Testis (tissue), 3 donors: ENCODE results near the gene VSX2. TPM values are rescaled to one million over a fixed set of nuclear protein-coding genes. Genes with fewer than 3 reads are reported as not detected.

Experiments used
- DNase-seq: peaks from one replicate; pipeline ENCODE4 v3.0.0-alpha.2; 2019
- H3K27ac ChIP-seq, 2 donors: fragments of 200-600 bp; sonication (generic); one replicate each; pipeline ENCODE4 v1.5.1; 2019
- H3K27me3 ChIP-seq: fragments of 200-600 bp; sonication (generic); one replicate; pipeline ENCODE4 v1.5.1; 2019
- H3K36me3 ChIP-seq: fragments of 200-600 bp; sonication (generic); one replicate; pipeline ENCODE4 v1.5.1; 2017; ENCODE audit warnings: low read depth; ENCODE audit errors: missing control alignments
- H3K4me1 ChIP-seq: fragments of 200-600 bp; sonication (generic); one replicate; pipeline ENCODE4 v1.5.1; 2019
- H3K4me3 ChIP-seq, 2 donors: fragments of 200-600 bp; sonication (generic); one replicate each; pipeline ENCODE4 v1.5.1; 2017 to 2019
- H3K9me3 ChIP-seq: fragments of 200-600 bp; sonication (generic); one replicate; pipeline ENCODE4 v1.5.1; 2017
- CTCF ChIP-seq, 3 experiments: fragments of 450-650 bp in 2 of 3; fragments of 200-600 bp in 1 of 3; sonication (generic) in 1 of 3; IDR thresholded peaks; one replicate each; pipeline ENCODE4 v1.5.1; 2016 to 2019; ENCODE audit warnings: antibody characterized with exemption in 3 of 3, mild to moderate bottlenecking in 2 of 3, moderate library complexity in 1 of 3
- POLR2A ChIP-seq: fragments of 450-650 bp; IDR thresholded peaks from one replicate; pipeline ENCODE4 v1.6.1; 2017; ENCODE audit warnings: antibody characterized with exemption, mild to moderate bottlenecking, moderate library complexity
- WGBS, 2 donors: methylation state at CpG; one replicate each; pipeline ENCODE4 v1.1.5; 2018; 5-methylcytosine and 5-hydroxymethylcytosine counted together
- intact Hi-C: fragments of 100-400 bp; cut with DNase I; formaldehyde crosslinking; loops from one replicate; pipeline ENCODE4 v1.15.1; 2023; ENCODE audit warnings: low total_unique reads
- polyA plus RNA-seq: library from polyadenylated mRNA; stranded (reverse); fragments of 350-450 nt; fragmentation: Illumina TruSeq; extraction: RNeasy Lipid Tissue Mini Kit (QIAGEN cat#74804); gene quantifications from one replicate; pipeline ENCODE4 v1.2.3, GENCODE V29; 2014; ENCODE audit warnings: low read depth, low replicate concordance; ENCODE audit not compliant: insufficient read depth
- total RNA-seq, 2 donors: library from RNA; depleted of rRNA; stranded (reverse); fragments of >200 nt; gene quantifications; one replicate each; pipeline ENCODE4 v1.2.3, GENCODE V29; 2016

Gene VSX2
- total and polyA plus RNA-seq, 3 donors from 2014 or later, result 0.16 to 0.55 (median 0.37) TPM

- H3K36me3 ChIP-seq, result no peaks in the 10 kb centered on the region
- H3K27me3 ChIP-seq, result no peaks in the 10 kb centered on the region
- intact Hi-C loops, result no loop called here
- WGBS, 2 donors, result 84 to 86% methylated on average over 8 of the region's 8 CpGs
- H3K9me3 ChIP-seq, result no peaks in the 10 kb centered on the region
- H3K4me1 ChIP-seq, result peaks cover 3% of the 10 kb centered on the region
- TF ChIP-seq POLR2A, result no peak
- TF ChIP-seq CTCF (IDR thresholded peaks at IDR 0.05), result no peak
- no peak overlapping the region for H3K27ac ChIP-seq
- no peak overlapping the region for H3K4me3 ChIP-seq
- no peak for DNase-seq
Measured at GRCh38 chr14:74246542-74246941, 7.3 kb downstream of the VSX2 start.

- no peaks in the 10 kb centered on the region for H3K4me1 ChIP-seq
- DNase-seq, result no peak
- TF ChIP-seq POLR2A (no peak), CTCF (IDR thresholded peaks at IDR 0.05) (no peak)
- no peaks in the 10 kb centered on the region for H3K36me3 ChIP-seq
- 46 to 62% methylated on average over 6 of the region's 6 CpGs for WGBS, 2 donors
- intact Hi-C loops, result no loop called here
- H3K9me3 ChIP-seq, result no peaks in the 10 kb centered on the region
- H3K27me3 ChIP-seq, result no peaks in the 10 kb centered on the region
- H3K27ac ChIP-seq, result no peak overlapping the region
- H3K4me3 ChIP-seq, result no peak overlapping the region
Measured at GRCh38 chr14:74248017-74248416, 8.8 kb downstream of the VSX2 start.

DNA sequence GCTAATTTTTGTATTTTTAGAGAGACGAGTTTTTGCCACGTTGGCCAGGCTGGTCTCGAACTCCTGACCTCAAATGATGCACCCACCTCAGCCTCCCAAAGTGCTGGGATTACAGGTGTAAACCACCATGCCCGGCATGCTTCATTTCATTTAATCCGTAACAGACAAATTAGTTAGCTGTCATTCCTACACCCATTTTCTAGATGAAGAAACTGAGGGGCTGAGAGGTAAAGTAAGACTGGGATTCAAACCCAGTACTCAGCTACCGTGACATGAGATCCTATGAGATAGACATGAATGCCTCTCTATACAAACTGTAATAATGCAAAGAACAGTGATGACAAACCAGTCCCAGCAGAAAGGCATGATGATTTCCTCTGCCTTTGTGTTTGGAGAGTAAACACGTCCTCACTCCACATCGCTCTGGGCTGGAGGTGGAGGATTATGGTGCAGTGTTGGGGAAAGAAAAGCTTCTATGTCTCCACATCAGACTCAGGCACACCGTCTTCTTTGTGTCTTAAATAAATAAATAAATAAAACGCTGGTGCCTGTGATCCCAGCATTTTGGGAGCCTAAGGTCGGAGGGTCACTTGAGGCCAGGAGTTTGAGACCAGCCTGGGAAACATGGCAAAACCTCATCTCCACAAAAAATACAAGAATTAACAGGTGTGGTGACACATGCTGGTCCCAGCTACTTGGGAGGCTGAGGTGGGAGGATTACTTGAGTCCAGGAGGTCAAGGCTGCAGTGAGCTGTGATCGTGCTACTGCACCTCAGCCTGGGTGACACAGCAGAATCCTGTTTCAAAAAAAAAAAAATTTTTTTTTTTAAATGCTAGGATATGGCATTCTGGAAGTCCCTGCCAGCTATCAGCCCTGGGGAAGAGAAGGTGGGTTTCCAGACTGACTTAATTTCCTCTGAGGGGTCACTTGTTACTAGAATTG is 10.5 kb downstream of the VSX2 start:
- no peak overlapping the region for H3K4me3 ChIP-seq
- WGBS, 2 donors, result 78 to 79% methylated on average over 12 of the region's 12 CpGs
- intact Hi-C loops, result loop anchor here (10.0 kb wide), 1 partner anchor 135 kb away; no protein-coding TSS in a partner anchor
- TF ChIP-seq CTCF (IDR thresholded peaks at IDR 0.05) (no peak), POLR2A (no peak)
- H3K27ac ChIP-seq, result no peak overlapping the region
- H3K27me3 ChIP-seq, result no peaks in the 10 kb centered on the region
- no peaks in the 10 kb centered on the region for H3K36me3 ChIP-seq
- DNase-seq, result no peak
- H3K4me1 ChIP-seq, result no peaks in the 10 kb centered on the region
- H3K9me3 ChIP-seq, result no peaks in the 10 kb centered on the region

GRCh38 chr14:74255281-74255680 is 16.0 kb downstream of the VSX2 start:
- Histone ChIP-seq H3K27me3 (no peaks in the 10 kb centered on the region), H3K4me3 (no peak overlapping the region), H3K9me3 (no peaks in the 10 kb centered on the region), H3K36me3 (no peaks in the 10 kb centered on the region), H3K4me1 (peaks cover 4% of the 10 kb centered on the region), H3K27ac (no peak overlapping the region)
- intact Hi-C loops, result loop anchor here (10.0 kb wide), 1 partner anchor 140 kb away; no protein-coding TSS in a partner anchor
- no peak for DNase-seq
- no peak for TF ChIP-seq CTCF (IDR thresholded peaks at IDR 0.05)
- TF ChIP-seq POLR2A, result no peak
- WGBS, 2 donors, result 86 to 88% methylated on average over 3 of the region's 3 CpGs
